Glutamatergic neuron (in vitro differentiated cells): Measurements from ENCODE around the gene SYNGAP1. TPM values are rescaled to one million over a fixed set of nuclear protein-coding genes. Genes with fewer than 3 reads are reported as not detected.
A peak's percentile ranks its signal among the peaks of the same experiment; 100 is the strongest.

Experiments
- DNase-seq: peaks from one replicate; pipeline ENCODE4 v3.0.0; 2022
- H3K27ac Mint-ChIP-seq: one replicate; pipeline ENCODE4 v1.8.0; 2020; ENCODE audit warnings: mild to moderate bottlenecking, mixed read lengths, inconsistent platforms; ENCODE audit not compliant: unreplicated experiment
- H3K27me3 Mint-ChIP-seq: one replicate; pipeline ENCODE4 v1.8.0; 2020; ENCODE audit warnings: mild to moderate bottlenecking, moderate library complexity, mixed read lengths, inconsistent platforms; ENCODE audit not compliant: unreplicated experiment
- H3K36me3 Mint-ChIP-seq: one replicate; pipeline ENCODE4 v1.8.0; 2020; ENCODE audit warnings: mild to moderate bottlenecking, mixed read lengths, inconsistent platforms; ENCODE audit not compliant: unreplicated experiment
- H3K4me1 Mint-ChIP-seq: one replicate; pipeline ENCODE4 v1.8.0; 2020; ENCODE audit warnings: mild to moderate bottlenecking, low read depth, mixed read lengths, inconsistent platforms; ENCODE audit not compliant: unreplicated experiment
- H3K4me3 Mint-ChIP-seq: one replicate; pipeline ENCODE4 v1.8.0; 2020; ENCODE audit warnings: mild to moderate bottlenecking, mixed read lengths, inconsistent platforms; ENCODE audit not compliant: unreplicated experiment
- H3K9me3 Mint-ChIP-seq: one replicate; pipeline ENCODE4 v1.8.0; 2020; ENCODE audit warnings: mild to moderate bottlenecking, moderate library complexity, mixed read lengths, inconsistent platforms; ENCODE audit not compliant: unreplicated experiment
- CTCF ChIP-seq: fragments of 200-600 bp; sonication (generic); IDR thresholded peaks from one replicate; pipeline ENCODE4 v1.5.0; 2021; ENCODE audit not compliant: partially characterized antibody, unreplicated experiment
- total RNA-seq: library from RNA; stranded (reverse); fragmentation: NEBNext Ultra II Directional; extraction: Animal tissue kit (Norgen Biotek cat#: 25700); gene quantifications from one replicate; pipeline ENCODE4 v1.2.1, GENCODE V29; 2021; ENCODE audit not compliant: unreplicated experiment

SYNGAP1 gene
- total RNA-seq, 1 donor from 2014 or later: 75.1 TPM

GRCh38 chr6:33418690-33419291 lies 1.1 kb upstream of the SYNGAP1 start:
- H3K4me1 Mint-ChIP-seq: peaks cover 52% of the 10 kb centered on the region
- H3K27ac Mint-ChIP-seq: peak overlapping the region; percentile 98
- peak overlapping the region; percentile 97 for H3K4me3 Mint-ChIP-seq
- peaks cover 22% of the 10 kb centered on the region for H3K9me3 Mint-ChIP-seq
- DNase-seq: no peak
- peaks cover 26% of the 10 kb centered on the region for H3K27me3 Mint-ChIP-seq
- H3K36me3 Mint-ChIP-seq: peaks cover 11% of the 10 kb centered on the region
- no peak for TF ChIP-seq CTCF

GRCh38 chr6:33420491-33421343 lies 852 bp downstream of the SYNGAP1 start:
- H3K4me3 Mint-ChIP-seq: peak overlapping the region; percentile 81
- H3K36me3 Mint-ChIP-seq: peaks cover 15% of the 10 kb centered on the region
- DNase-seq: no peak
- peaks cover 63% of the 10 kb centered on the region for H3K4me1 Mint-ChIP-seq
- H3K27ac Mint-ChIP-seq: peak overlapping the region; percentile 97
- peaks cover 24% of the 10 kb centered on the region for H3K9me3 Mint-ChIP-seq
- no peak for TF ChIP-seq CTCF
- peaks cover 30% of the 10 kb centered on the region for H3K27me3 Mint-ChIP-seq

- DNase-seq: no peak
- TF ChIP-seq CTCF: no peak
- peak overlapping the region; percentile 81 for H3K4me3 Mint-ChIP-seq
- H3K27me3 Mint-ChIP-seq: peaks cover 30% of the 10 kb centered on the region
- peak overlapping the region; percentile 97 for H3K27ac Mint-ChIP-seq
- peaks cover 60% of the 10 kb centered on the region for H3K4me1 Mint-ChIP-seq
- H3K36me3 Mint-ChIP-seq: peaks cover 15% of the 10 kb centered on the region
- peaks cover 24% of the 10 kb centered on the region for H3K9me3 Mint-ChIP-seq
These were observed 1.4 kb downstream of the SYNGAP1 start for GRCh38 chr6:33421344-33421643.

- Mint-ChIP-seq H3K4me1 (peaks cover 64% of the 10 kb centered on the region), H3K9me3 (peaks cover 23% of the 10 kb centered on the region), H3K4me3 (peak overlapping the region; percentile 89), H3K27ac (peak overlapping the region; percentile 28), H3K36me3 (peaks cover 15% of the 10 kb centered on the region), H3K27me3 (peaks cover 26% of the 10 kb centered on the region)
- DNase-seq: no peak
- TF ChIP-seq CTCF: no peak
These were observed 3.9 kb downstream of the SYNGAP1 start for GRCh38 chr6:33423777-33424176.
